K562 (cell line): ENCODE results near the gene MED15. TPM values are rescaled to one million over a fixed set of nuclear protein-coding genes. Genes with fewer than 3 reads are reported as not detected.
"Not testable (repeated sequence)": the region's sequence is repeated elsewhere in the genome, so short reads cannot be mapped to it uniquely, and the experiment has no call there.

Experiments
- ATAC-seq: fragments of 200-7000 bp; cut with Tn5 transposase; 3 replicates; pipeline ENCODE4 v1.9.1; 2020; ENCODE audit warnings: moderate library complexity
- BruUV-seq: library from RNA; stranded (reverse); fragments of 400-500 nt; replicated peaks from 2 replicates; lab custom pipeline; 2021; lab: Mats Ljungman, UMichigan
- CTCF ChIA-PET: fragments of 300-600 bp; formaldehyde crosslinking; extraction: SDS; loops from one replicate; lab custom pipeline; 2021; ENCODE audit warnings: low intra/inter-chr PET ratio; lab: Yijun Ruan, JAX
- POLR2A ChIA-PET: fragments of 300-600, 350-650 bp; sonication (Branson Sonifier 250); formaldehyde crosslinking; extraction: SDS; loops from one replicate; lab custom pipeline; 2021; ENCODE audit warnings: antibody characterized with exemption, inconsistent platforms; lab: Yijun Ruan, JAX
- DNase-seq, 4 experiments: peaks; one replicate each; pipeline versions ENCODE4 v3.0.0 to v3.0.0-alpha.2; 2011 to 2018; ENCODE audit warnings: low spot score in 3 of 4, mixed read lengths in 3 of 4; ENCODE audit errors: extremely low read depth in 1 of 4
- FAIRE-seq: peaks from 2 replicates; lab custom pipeline; 2011; peaks lifted over from hg19 to GRCh38; lab: Jason Lieb, UNC
- H2AFZ ChIP-seq: 2 replicates; pipeline ENCODE4 v1.6.0; 2011; ENCODE audit warnings: low read depth, low read length, control low read depth, inconsistent platforms
- H3K27ac ChIP-seq: fragments of 200-600 bp; 3 replicates; pipeline ENCODE4 v1.8.0; 2011; ENCODE audit warnings: low read depth, mild to moderate bottlenecking, control low read depth, inconsistent platforms, low read length, moderate library complexity, mixed read lengths; ENCODE audit errors: extremely low read depth
- H3K27me3 ChIP-seq, 2 experiments: fragments of 300-600 bp in 1 of 2; 2 replicates in 1 of 2; 3 replicates in 1 of 2; pipeline versions ENCODE4 v1.6.0 to v1.8.0; 2011; ENCODE audit warnings: inconsistent platforms in 2 of 2, low read length in 2 of 2, mild to moderate bottlenecking in 1 of 2, mixed read lengths in 1 of 2, moderate library complexity in 1 of 2; ENCODE audit not compliant: control insufficient read depth in 2 of 2, insufficient read depth in 2 of 2
- H3K36me3 ChIP-seq: fragments of 300-600 bp; 3 replicates; pipeline ENCODE4 v1.8.0; 2011; ENCODE audit warnings: mild to moderate bottlenecking, low read length, inconsistent platforms; ENCODE audit not compliant: control insufficient read depth, insufficient read depth
- H3K4me1 ChIP-seq, 2 experiments: fragments of 200-600 bp in 1 of 2; replicated peaks in 1 of 2; 2 replicates in 1 of 2; 3 replicates in 1 of 2; pipeline versions ENCODE4 v1.5.1 to v1.8.0; 2011; ENCODE audit warnings: inconsistent platforms in 2 of 2, low read length in 2 of 2, mild to moderate bottlenecking in 1 of 2, mixed read lengths in 1 of 2, moderate library complexity in 1 of 2; ENCODE audit not compliant: control insufficient read depth in 2 of 2, insufficient read depth in 2 of 2
- H3K4me2 ChIP-seq: 2 replicates; pipeline ENCODE4 v1.6.1; 2011; ENCODE audit warnings: low read length, control low read depth, inconsistent platforms, mixed read lengths; ENCODE audit not compliant: insufficient read depth
- H3K4me3 ChIP-seq: fragments of 200-600 bp; sonication (generic), shearing (Covaris generic); 2 replicates; pipeline ENCODE4 v1.5.1; 2016; ENCODE audit warnings: control low read depth, inconsistent platforms
- H3K79me2 ChIP-seq: fragments of 200-600 bp; 3 replicates; pipeline ENCODE4 v1.8.0; 2011; ENCODE audit warnings: low read length, inconsistent platforms; ENCODE audit not compliant: control insufficient read depth, insufficient read depth
- H3K9ac ChIP-seq, 2 experiments: 2 replicates each; pipeline versions ENCODE4 v1.6.0 to v1.6.1; 2011; ENCODE audit warnings: low read depth in 2 of 2, low read length in 2 of 2, control low read depth in 1 of 2, inconsistent platforms in 1 of 2, mild to moderate bottlenecking in 1 of 2, mixed read lengths in 1 of 2; ENCODE audit not compliant: insufficient read depth in 1 of 2
- H3K9me1 ChIP-seq: one replicate; pipeline ENCODE4 v1.6.0; 2011; ENCODE audit warnings: inconsistent platforms, mild to moderate bottlenecking, low read length, moderate library complexity; ENCODE audit not compliant: control insufficient read depth, insufficient read depth
- H3K9me3 ChIP-seq: replicated peaks from 2 replicates; pipeline ENCODE4 v1.5.1; 2011; ENCODE audit warnings: low read depth, low read length, inconsistent platforms; ENCODE audit not compliant: control insufficient read depth, insufficient read depth
- H4K20me1 ChIP-seq: replicated peaks from 2 replicates; pipeline ENCODE4 v1.6.1; 2011; ENCODE audit warnings: low read length, inconsistent platforms, mixed read lengths; ENCODE audit not compliant: control insufficient read depth, insufficient read depth
- CHCHD3 ChIP-seq: fragments of 250-450 bp; sonication (Bioruptor Pico); IDR thresholded peaks from 2 replicates; pipeline ENCODE4 v2.1.2; 2022; ENCODE audit warnings: mild to moderate bottlenecking
- E2F1 ChIP-seq: sonication (generic); formaldehyde crosslinking; IDR thresholded peaks from 2 replicates; pipeline ENCODE4 v1.8.1; 2023; ENCODE audit warnings: mild to moderate bottlenecking, missing genetic modification reagents, moderate library complexity
- GABPB2 ChIP-seq: fragments of 250-450 bp; sonication (Bioruptor Pico); conservative IDR thresholded peaks from 2 replicates; pipeline ENCODE4 v1.5.1; 2021; ENCODE audit warnings: mild to moderate bottlenecking
- HOXB6 ChIP-seq: fragments of 250-450 bp; sonication (Bioruptor Pico); IDR thresholded peaks from 2 replicates; pipeline ENCODE4 v1.5.1; 2022; ENCODE audit warnings: mild to moderate bottlenecking, borderline replicate concordance
- JUND ChIP-seq, 2 experiments: IDR thresholded peaks; 2 replicates in 1 of 2; 3 replicates in 1 of 2; pipeline ENCODE4 v1.6.1; 2011; ENCODE audit warnings: borderline replicate concordance in 2 of 2, low read depth in 2 of 2, low read length in 2 of 2, improper control_type of control experiment in 1 of 2, missing biosample characterization in 1 of 2, missing genetic modification characterization in 1 of 2, missing genetic modification reagents in 1 of 2
- RHOXF2B ChIP-seq: fragments of 250-450 bp; sonication (Bioruptor Pico); conservative IDR thresholded peaks from 2 replicates; pipeline ENCODE4 v1.5.1; 2021
- TOE1 ChIP-seq, 2 experiments: fragments of 450-650 bp in 1 of 2; sonication (generic) in 1 of 2; formaldehyde crosslinking in 1 of 2; IDR thresholded peaks; 2 replicates each; pipeline versions ENCODE4 v1.7.1 to v1.8.0; 2016 to 2022; ENCODE audit warnings: borderline replicate concordance in 2 of 2, mild to moderate bottlenecking in 2 of 2, antibody characterized with exemption in 1 of 2, inconsistent platforms in 1 of 2, low read depth in 1 of 2, missing genetic modification reagents in 1 of 2, moderate library complexity in 1 of 2
- WGBS: fragments of 100-300 bp; shearing (Covaris generic); methylation state at CpG from one replicate; pipeline ENCODE4 v1.1.6; 2016; ENCODE audit warnings: low coverage, mixed read lengths; ENCODE audit not compliant: insufficient coverage; ENCODE audit errors: missing lambda C conversion rate; 5-methylcytosine and 5-hydroxymethylcytosine counted together
- in situ Hi-C: fragments of 300-500 bp; cut with MboI; formaldehyde crosslinking; loops from 4 replicates; pipeline ENCODE4 v1.15.0; 2018; ENCODE audit warnings: inconsistent platforms, mixed read lengths
- intact Hi-C: fragments of 100-400 bp; cut with micrococcal nuclease; formaldehyde crosslinking; loops from 2 replicates; pipeline ENCODE4 v1.14.2; 2022
- polyA plus RNA-seq, 8 experiments: library from polyadenylated mRNA; depleted of rRNA in 4 of 8; stranded (reverse) in 5 of 8; unstranded in 3 of 8; fragments of >200 nt; fragmentation: Nextera tagmentation in 2 of 8; fragmentation: Illumina TruSeq in 1 of 8; extraction: Ambion mirVana in 2 of 8; extraction: Trizol in 1 of 8; gene quantifications; 2 replicates each; pipeline versions ENCODE4 v1.2.1 to v1.2.3, GENCODE V29; 2011 to 2014; ENCODE audit warnings: inconsistent platforms in 1 of 8, missing spikeins in 1 of 8
- total RNA-seq, 7 experiments: library from RNA; depleted of rRNA in 6 of 7; stranded (reverse); fragments of >200 nt in 6 of 7; fragmentation: Illumina TruSeq in 2 of 7; extraction: Trizol in 2 of 7; gene quantifications; 2 replicates each; pipeline versions ENCODE4 v1.2.1 to v1.2.3, GENCODE V29; 2011 to 2021; ENCODE audit warnings: low replicate concordance in 1 of 7
- TF ChIP-seq, protein P1 (sequence below): fragments of 250-450 bp; sonication (Bioruptor Pico); IDR thresholded peaks from 2 replicates; pipeline ENCODE4 v1.9.0; 2021; ENCODE audit warnings: mild to moderate bottlenecking, inconsistent platforms

Gene MED15
- total and polyA plus RNA-seq, 9 of the 15 experiments (the other 6 are each of a cell fraction or from before 2014, with no cell fraction given) = 4.0 to 271 (median 60.1) TPM

DNA sequence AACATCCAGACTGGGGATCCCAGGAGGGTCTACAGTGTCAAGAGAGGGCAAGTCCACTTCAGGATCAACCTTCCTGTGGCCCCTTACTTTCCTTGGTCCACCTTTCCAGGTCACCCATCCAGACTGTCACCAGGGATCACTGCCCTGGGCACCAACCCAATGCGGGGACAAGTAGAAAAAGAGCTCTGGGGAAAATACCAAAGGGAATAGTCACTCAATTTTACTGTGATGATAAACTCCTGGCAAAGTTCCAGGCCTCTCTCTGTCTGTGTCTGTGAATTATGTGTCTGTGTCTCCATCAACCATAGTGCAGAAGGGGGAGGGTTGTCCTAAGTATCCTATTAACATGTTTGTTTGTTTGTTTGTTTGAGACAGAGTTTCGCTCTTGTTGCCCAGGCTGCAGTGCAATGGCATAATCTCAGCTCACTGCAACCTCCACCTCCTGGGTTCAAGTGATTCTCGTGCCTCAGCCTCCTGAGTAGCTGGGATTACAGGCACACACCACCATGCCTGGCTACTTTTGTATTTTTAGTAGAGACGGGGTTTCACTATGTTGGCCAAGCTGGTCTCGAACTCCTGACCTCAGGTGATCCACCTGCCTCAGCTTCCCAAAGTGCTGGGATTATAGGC is 3.0 kb upstream of the MED15 start:
- H3K9me3 ChIP-seq; BruUV-seq; CTCF ChIA-PET; H3K27me3 ChIP-seq; in situ Hi-C loops; H3K27ac ChIP-seq; H3K9me1 ChIP-seq; ATAC-seq; H3K4me3 ChIP-seq; FAIRE-seq; H3K36me3 ChIP-seq; H3K4me2 ChIP-seq; H2AFZ ChIP-seq; TF ChIP-seq JUND (tag; IDR thresholded peaks at IDR 0.05; ENCODE audit: borderline replicate concordance, low read depth, low read length); TOE1 (IDR thresholded peaks at IDR 0.05; ENCODE audit: borderline replicate concordance): not testable (repeated sequence)
- TF ChIP-seq JUND (IDR thresholded peaks at IDR 0.05; ENCODE audit: borderline replicate concordance, low read depth, low read length) (peak; percentile 25; the same call in 1 of the 2 replicates), HOXB6 (CRISPR knock-in tag) (0 out of 2 replicates have a peak, but pooled peaks have one; percentile 54), E2F1 (CRISPR knock-in tag) (0 out of 2 replicates have a peak, but pooled peaks have one; percentile 42), RHOXF2B (0 out of 2 replicates have a peak, but pooled peaks have one; percentile 38), CHCHD3 (CRISPR knock-in tag) (0 out of 2 replicates have a peak, but pooled peaks have one; percentile 76), TOE1 (CRISPR knock-in tag; IDR thresholded peaks at IDR 0.05; ENCODE audit: borderline replicate concordance, low read depth) (0 out of 2 replicates have a peak, but pooled peaks have one; percentile 65), GABPB2 (0 out of 2 replicates have a peak, but pooled peaks have one; percentile 57)
- TF ChIP-seq, protein P1, sequence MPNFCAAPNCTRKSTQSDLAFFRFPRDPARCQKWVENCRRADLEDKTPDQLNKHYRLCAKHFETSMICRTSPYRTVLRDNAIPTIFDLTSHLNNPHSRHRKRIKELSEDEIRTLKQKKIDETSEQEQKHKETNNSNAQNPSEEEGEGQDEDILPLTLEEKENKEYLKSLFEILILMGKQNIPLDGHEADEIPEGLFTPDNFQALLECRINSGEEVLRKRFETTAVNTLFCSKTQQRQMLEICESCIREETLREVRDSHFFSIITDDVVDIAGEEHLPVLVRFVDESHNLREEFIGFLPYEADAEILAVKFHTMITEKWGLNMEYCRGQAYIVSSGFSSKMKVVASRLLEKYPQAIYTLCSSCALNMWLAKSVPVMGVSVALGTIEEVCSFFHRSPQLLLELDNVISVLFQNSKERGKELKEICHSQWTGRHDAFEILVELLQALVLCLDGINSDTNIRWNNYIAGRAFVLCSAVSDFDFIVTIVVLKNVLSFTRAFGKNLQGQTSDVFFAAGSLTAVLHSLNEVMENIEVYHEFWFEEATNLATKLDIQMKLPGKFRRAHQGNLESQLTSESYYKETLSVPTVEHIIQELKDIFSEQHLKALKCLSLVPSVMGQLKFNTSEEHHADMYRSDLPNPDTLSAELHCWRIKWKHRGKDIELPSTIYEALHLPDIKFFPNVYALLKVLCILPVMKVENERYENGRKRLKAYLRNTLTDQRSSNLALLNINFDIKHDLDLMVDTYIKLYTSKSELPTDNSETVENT (CRISPR knock-in tag) = 0 out of 2 replicates have a peak, but pooled peaks have one; percentile 71
- peak in 1 of 4 experiments; percentile 68 for DNase-seq
- H3K4me1 ChIP-seq = peaks cover 18 to 25% of the 10 kb centered on the region in 2 experiments; a peak in 4 of 5 replicates
- POLR2A ChIA-PET = interaction anchor here (0.7 to 39.5 kb wide), 4 partner anchors 9 to 46 kb away, joined by 3 to 1693 read pairs (median 6); partner anchors contain the start of gene KLHL22
- peaks cover 24% of the 10 kb centered on the region for H3K79me2 ChIP-seq
- peaks cover 14% of the 10 kb centered on the region for H4K20me1 ChIP-seq
- H3K9ac ChIP-seq = peak overlapping the region in 1 of 2 experiments; percentile 27; a peak in 1 of 4 replicates
- 44% methylated on average over 5 of the region's 5 CpGs for WGBS
- intact Hi-C loops = loop anchor here (10.0 kb wide), 1 partner anchor 410 kb away; the partner anchor contains the start of gene CRKL
